Prostate gland (tissue), 2 donors: ENCODE measurements around the gene PRR5.

Experiments used
- POLR2A ChIP-seq: fragments of 450-650 bp; IDR thresholded peaks from one replicate; pipeline ENCODE4 v1.6.1; 2016; ENCODE audit warnings: antibody characterized with exemption, mild to moderate bottlenecking
- TF ChIP-seq, protein P1 (sequence below), 4 experiments: fragments of 200-600 bp in 2 of 4; fragments of 450-650 bp in 2 of 4; sonication (generic) in 2 of 4; IDR thresholded peaks; 1 replicate in 3 of 4; 2 replicates in 1 of 4; pipeline ENCODE4 v1.5.1; 2016 to 2019; ENCODE audit warnings: antibody characterized with exemption in 4 of 4, mild to moderate bottlenecking in 2 of 4, moderate library complexity in 2 of 4

DNA sequence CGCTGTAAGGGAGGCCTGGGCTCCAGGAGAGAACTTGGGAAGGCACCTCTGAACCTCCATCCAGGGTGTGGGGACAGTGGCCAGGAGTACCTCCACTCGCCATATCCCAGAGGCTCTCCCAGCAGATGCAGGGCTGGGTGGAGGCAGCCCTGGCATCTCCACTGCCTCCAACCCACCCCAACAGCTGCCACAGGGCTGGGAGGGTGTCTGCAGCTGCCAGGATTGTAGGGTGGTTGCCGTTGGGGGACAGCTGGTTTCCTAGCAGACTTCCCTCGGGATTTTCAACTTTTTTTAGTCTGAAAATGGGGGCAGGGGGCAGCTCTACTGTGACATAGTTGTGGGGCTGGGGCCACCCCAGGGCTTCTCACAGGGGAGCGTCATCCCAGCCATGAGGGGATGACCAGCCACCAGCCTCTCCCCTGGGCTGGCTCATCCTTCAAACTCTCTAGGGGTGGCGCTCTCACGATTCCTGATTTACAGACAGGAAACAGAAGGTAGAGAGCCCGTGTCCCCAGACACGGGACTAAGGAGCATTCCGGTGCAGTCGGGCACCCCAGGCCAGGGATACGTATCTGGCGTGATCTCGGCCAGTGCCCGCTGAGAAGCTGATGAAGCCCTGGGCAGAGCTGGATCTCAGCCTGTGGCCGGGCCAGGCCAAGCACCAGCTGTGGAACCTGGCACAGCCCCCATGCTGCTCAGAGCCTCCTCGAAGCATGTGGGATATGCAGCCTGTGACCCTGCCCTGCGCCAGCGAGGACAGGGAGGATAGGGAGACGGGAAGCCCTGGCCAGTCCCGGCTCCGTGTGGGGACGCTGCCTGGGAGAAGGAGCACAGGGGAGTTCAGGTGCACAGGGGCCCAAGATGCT, 9.9 kb downstream of the PRR5 start:
- TF ChIP-seq, protein P1, sequence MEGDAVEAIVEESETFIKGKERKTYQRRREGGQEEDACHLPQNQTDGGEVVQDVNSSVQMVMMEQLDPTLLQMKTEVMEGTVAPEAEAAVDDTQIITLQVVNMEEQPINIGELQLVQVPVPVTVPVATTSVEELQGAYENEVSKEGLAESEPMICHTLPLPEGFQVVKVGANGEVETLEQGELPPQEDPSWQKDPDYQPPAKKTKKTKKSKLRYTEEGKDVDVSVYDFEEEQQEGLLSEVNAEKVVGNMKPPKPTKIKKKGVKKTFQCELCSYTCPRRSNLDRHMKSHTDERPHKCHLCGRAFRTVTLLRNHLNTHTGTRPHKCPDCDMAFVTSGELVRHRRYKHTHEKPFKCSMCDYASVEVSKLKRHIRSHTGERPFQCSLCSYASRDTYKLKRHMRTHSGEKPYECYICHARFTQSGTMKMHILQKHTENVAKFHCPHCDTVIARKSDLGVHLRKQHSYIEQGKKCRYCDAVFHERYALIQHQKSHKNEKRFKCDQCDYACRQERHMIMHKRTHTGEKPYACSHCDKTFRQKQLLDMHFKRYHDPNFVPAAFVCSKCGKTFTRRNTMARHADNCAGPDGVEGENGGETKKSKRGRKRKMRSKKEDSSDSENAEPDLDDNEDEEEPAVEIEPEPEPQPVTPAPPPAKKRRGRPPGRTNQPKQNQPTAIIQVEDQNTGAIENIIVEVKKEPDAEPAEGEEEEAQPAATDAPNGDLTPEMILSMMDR (IDR thresholded peaks at IDR 0.05), result no peak
- TF ChIP-seq POLR2A, result no peak
